OCI-LY3 (cell line): ENCODE data around the gene ACAN.

ENCODE experiments used
- CTCF ChIP-seq: fragments of 200-600, 300-600 bp; sonication (generic); IDR thresholded peaks from 2 replicates; pipeline ENCODE4 v1.5.1; 2014; ENCODE audit warnings: antibody characterized with exemption, low read length, low read depth
- EZH2phosphoT487 ChIP-seq: fragments of 200-600 bp; shearing (Covaris generic); IDR thresholded peaks from 2 replicates; pipeline ENCODE4 v1.6.1; 2018; ENCODE audit warnings: antibody characterized with exemption, mixed run types, low read depth

- TF ChIP-seq CTCF: no peak
- TF ChIP-seq EZH2phosphoT487: no peak
Measured at GRCh38 chr15:88812133-88812532, 8.9 kb downstream of the ACAN start.
